Activated CD8-positive, alpha-beta memory T cell treated with anti-CD3 and anti-CD28 coated beads, Interleukin-2, amount 50 U/mL, for 48 hours (primary cell): ENCODE measurements around the gene OXER1.
A peak's percentile ranks its signal among the peaks of the same experiment; 100 is the strongest.

Experiments
- DNase-seq: peaks from one replicate; pipeline ENCODE4 v3.0.0-alpha.2; 2020

Gene OXER1

GRCh38 chr2:42793334-42794270, 29.7 kb upstream of the OXER1 start:
- no peak for DNase-seq

DNA sequence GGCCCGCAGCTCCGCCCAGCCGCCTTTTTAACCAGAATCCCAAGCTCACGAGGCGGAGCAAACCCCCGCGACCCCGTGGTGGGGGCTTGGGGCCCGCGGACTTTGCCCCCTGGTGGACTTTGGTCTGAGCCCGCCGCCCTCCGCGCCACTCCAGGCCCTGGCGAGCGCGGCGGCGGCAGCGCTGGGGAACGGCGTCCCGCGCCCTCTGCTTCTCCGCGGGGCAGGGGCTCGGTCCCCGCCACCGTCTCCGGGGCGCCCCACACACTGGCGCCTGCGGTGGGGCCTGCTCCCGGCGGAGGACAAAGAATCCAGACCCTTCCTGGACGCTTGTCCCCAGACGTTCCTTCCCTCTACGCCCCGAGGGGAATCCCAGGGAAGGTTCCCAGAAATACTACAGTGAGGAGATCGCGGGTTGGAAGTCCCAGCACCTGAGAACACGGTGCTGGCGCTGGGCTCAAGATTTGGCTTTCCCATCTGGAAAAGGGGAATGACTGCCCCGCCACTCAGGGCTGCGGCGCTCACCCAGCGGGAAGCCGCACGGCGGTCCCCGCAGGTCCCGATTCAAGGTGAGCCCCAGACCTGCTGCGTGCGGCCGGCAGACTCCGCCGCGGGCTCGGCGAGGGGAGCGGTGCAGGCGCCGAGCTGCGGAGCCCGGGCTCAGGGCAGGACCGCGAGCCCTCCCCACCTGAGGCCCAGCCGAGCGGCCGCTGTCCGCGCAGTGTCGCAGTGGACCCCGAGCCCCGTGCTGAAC, 28.8 kb upstream of the OXER1 start, which contains the start of gene HAAO:
Gene HAAO (minus strand): TSS at position 1 of the 751 bp plus-strand sequence. CDS start 47 bp downstream, outside the sequence.
- DNase-seq = no peak

GRCh38 chr2:42792087-42792582, 28.2 kb upstream of the OXER1 start:
- peak; percentile 66 for DNase-seq

- no peak for DNase-seq
Measured at GRCh38 chr2:42791606-42792005, 27.7 kb upstream of the OXER1 start.

DNA sequence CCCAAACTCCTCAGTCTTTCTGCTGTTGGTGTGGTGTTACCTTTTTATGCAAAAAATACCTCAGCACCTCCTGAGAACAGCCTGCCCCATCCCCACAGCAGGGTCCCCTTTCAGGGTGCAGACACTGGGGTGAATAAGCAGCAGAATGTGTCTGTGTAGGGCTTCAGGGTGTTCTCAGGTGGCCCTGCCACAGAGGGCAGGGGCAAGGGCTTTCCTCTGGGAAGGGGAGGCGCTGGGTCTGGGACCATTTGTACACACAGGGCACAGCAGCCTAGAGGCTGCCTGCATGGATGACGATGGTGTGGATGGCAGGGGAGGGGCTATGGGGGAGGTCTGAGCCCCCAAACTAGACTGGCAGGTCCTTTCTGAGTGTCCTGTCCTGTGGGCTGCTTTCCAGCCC, 25.8 kb upstream of the OXER1 start:
- no peak for DNase-seq

DNA sequence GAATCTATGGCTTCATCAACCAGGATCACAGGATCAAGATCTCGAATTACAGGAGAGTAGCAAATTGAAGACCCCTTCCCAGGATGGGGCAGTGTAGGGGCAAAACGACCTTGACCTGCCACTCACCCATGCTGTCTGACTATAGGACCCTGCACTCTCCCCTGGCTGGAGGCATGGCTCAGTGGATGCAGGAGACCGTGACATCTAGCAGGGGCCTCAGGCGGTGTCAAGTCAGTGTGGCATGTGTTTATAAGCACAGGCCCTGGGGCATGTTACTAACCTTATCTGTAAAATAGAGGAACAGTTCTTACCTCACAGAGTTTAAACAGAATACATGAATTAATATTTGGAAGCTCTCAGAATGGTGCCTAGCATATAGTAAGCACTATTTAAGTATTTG, 24.9 kb upstream of the OXER1 start:
- DNase-seq = no peak

DNA sequence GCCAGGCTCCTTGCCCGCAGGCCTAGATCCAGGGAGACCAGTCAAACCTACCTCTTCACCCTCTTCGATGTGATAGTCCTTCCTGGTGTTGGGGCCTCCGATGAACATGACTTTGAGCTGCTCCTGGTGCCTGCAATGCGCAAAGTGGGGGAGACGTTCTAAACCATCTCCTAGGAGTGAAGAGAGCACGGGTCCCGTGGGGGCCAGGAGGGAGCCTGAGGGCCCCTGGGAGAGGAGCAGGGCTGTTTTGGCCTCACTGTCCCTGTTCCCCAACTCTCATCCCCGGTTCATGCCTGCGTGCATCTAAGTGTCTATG, 24.5 kb upstream of the OXER1 start:
- DNase-seq = no peak

DNA sequence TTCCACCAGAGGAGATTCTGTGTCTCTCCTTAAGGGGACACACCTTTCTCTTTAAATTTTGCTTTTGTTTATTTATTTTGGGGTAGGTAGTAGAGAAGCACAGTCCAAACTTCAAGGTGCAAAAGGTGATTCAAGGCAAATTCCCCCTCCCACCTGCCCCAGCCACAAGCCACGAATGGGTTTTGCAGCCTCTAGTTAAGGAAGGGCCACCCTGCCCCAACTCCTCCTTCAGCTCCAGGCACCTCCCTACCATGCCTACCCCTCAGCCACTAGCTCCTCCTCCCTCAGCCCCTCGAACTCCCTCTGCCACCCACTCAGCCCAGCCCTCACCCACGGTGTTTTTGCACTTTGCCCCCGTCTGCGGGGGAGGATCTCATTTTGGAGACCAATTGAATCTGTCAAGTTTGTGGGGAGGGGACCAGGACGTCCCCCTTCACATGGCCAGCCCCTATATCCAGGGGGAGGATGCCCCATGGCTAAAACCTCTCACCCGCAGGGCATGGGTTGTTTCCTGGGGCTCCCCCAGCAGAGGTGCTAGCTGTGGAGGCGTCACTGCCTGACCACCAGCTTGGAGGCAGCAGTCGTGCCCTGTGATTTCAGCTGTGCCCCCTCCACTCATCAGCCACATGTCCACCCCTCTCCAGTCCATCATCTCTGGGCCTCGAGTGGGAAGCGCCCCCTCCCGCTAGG, 24.0 kb upstream of the OXER1 start:
- DNase-seq = no peak

DNA sequence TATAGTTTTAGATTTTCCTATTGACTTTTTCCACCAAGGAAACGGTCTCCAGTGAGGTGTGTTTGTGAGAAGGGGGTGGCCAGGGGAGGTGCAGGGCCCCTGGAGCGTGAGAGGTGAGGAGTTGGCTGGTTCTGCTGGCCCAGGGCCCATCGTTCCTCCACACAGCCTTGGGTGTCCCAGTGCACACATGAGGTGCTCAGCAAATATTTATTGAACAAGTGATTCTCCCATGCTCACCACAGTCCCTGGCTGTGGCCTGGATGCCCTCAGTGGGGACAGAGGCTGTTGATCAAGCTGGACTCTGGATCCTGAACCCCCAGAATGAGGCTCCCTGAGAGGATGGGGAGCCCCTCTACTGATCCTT, 23.5 kb upstream of the OXER1 start:
- no peak for DNase-seq

- no peak for DNase-seq
Measured at GRCh38 chr2:42786561-42787345, 22.8 kb upstream of the OXER1 start.

- DNase-seq = no peak
Measured at GRCh38 chr2:42784204-42784880, 20.4 kb upstream of the OXER1 start.

DNA sequence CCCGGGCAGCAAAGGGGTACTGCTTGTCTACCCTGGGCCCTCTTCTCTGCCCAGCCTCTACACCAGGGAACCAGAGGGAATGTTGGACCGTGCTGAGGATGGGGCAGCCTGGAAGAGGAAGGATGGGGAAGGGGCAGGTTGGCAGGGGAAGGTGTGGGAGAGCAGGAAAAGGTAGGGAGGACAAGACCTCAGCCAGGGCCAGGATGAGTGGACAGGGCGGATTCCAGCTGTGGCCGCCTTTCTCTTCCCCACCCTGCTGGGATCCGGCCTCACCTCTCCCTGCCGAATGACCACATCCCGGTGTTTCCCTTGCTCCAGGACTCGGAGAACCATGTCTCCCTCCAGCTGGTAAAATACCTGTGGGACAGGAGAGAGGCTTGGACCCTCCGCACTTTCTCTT, 19.6 kb upstream of the OXER1 start:
- no peak for DNase-seq

DNA sequence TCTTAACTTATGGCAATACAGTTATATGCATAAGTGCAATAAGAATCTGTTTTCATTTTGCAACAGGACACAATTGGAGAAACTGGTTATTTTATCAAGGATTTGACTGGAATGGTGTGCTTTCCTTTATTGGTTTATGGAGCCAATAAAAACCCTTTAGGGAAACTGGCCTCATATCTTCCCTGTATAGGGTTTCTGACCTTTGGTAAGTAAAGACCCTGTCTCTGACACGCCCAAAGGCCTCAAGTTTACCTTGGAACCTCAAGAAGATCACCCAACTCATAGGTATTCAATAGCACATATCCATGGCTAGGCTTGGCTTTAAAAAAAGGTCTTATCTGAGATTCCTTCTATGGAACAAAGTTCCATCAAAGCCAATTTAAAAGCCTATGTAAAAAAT, 17.2 kb upstream of the OXER1 start:
- DNase-seq = no peak

GRCh38 chr2:42777883-42778805, 14.2 kb upstream of the OXER1 start:
- no peak for DNase-seq

GRCh38 chr2:42775810-42776209, 11.9 kb upstream of the OXER1 start:
- DNase-seq = no peak

DNA sequence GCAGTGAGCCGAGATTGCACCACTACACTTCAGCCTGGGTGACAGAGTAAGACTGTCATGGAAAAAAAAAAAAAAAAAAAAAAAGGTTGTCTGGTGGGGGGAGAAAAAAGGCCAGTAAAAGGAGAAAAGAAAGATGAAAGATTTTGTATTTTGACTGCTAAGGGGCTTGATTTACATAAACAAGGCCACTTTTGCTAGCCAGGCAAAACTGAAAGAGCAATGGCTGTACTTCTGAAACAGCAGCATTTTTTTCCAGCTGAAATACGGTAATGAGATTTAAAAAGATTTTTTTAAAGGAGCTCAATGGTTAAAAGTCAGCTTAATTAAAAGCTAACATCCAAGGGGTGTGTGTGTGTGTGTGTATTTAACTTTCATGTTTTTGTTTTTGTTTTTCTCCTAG, 11.3 kb upstream of the OXER1 start:
- no peak for DNase-seq

DNA sequence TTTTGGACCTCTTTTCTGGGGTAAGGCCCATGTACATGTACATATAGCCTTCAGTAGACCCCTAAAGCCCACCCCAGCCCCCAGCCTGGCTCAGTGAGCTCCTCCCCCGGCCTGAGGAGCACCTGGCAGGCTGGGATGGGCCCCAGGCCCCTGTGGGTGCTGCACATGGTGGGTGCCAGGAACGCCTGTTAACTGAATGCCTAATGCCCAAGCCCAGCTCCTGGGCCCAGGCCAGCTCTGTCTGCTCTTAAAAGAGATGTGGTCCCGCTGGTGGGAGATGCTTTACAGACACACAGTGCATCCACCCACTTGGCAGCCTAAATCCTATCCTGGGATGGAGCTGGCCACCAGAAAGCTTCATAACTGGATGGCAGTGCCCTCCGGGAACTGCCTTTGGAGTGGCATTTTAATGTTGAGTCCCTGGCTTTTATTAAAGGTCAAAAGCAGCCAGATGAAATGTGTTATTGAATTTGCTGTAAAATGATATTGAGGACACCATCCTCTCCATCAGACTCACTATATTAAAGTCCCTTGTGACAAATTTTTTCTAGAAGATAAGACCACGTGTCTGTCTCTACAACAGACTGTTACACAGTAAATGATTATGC, 7.7 kb upstream of the OXER1 start:
- no peak for DNase-seq

- DNase-seq = no peak
Measured at GRCh38 chr2:42770288-42771131, 6.6 kb upstream of the OXER1 start.

DNA sequence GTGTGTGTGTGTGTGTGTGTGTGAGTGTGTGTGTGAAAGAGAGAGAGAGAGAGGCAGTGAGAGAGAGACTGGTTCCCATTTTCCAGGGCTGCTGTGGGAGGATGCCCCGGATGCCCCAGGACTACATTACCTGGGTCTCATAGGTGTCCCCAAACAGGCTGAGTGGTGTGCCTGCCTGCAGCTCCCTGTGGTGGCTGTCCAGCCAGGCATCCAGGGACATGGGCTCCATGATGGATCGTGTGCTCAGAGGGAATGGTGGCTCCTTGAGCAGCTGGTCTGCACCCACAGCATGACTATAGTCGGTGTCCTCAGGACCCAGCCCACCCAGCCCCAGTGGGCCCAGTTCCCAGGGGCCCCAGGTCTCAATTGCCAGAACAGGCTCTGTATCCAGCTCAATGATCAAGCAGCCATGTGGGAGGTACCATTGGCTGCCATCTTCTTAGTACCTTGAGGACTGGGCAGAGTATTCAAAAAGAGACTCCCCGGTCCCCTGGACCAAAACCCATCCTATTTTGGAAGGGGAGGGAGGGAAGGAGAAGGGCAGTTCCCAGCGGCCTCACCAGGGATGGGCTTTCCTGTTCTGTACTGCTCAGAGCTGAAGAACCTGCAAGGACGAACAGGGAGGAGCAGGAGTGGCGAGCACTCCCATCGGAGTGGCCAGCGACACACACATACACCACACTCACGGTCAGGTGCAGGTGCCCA, 5.8 kb upstream of the OXER1 start:
- no peak for DNase-seq
